Fibroblast of upper back skin (primary cell): ENCODE results near the gene GPLD1.
"Not testable (repeated sequence)": the region's sequence is repeated elsewhere in the genome, so short reads cannot be mapped to it uniquely, and the experiment has no call there.

ENCODE experiments used
- DNase-seq: peaks from one replicate; pipeline ENCODE4 v3.0.0-alpha.2; 2013

GPLD1 gene

DNA sequence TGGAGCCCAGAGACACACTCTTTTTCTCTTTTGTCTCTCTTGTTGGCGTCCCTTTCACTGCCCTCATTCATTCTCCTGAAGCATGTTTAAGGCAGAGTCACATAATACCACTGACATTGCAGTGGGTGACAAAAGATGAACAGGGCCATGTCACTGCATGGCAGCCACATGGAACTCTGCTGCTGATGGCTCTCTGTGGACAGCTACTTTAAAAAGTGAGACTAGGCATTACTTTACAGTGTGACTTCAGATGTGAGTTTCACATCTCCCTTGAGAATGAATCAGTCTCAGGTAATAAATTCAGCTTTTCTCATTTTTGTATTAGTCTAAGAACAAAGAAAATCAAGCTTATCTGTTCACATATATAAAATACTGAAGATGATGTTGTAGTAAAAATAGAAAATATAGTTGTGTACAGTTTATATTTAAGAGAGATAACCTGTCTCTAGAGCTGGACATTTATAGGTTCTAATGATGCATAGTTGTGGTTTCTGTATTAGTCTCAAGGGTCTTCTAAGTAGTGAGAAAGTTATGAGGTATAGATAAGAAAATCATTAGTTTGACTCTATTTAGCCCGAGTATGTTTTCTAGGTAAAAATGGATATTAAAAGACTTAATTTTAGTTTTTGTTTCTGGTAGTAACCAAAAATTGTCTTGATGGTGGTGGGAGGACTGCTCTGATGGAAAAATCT, 80.5 kb downstream of the GPLD1 start:
- no peak for DNase-seq

DNA sequence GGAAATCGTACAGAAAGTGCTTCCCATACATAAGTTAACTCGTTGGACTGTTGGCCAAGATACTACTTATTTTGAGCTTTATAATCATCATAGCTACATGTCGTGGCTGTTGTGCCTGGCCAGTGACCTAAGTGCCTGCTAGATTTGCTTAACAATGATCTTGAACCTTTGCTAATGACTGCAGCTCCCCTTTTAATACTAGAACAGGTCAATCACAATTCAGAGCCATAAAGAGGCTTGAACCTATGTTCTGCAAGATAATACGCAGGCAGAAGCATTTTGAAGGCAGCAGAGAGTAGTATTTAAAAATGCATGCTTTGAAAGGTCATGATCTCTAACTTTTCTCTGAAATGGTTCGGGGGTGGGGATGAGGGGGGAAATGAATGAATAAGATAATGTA, 84.1 kb downstream of the GPLD1 start:
- DNase-seq, result no peak

DNA sequence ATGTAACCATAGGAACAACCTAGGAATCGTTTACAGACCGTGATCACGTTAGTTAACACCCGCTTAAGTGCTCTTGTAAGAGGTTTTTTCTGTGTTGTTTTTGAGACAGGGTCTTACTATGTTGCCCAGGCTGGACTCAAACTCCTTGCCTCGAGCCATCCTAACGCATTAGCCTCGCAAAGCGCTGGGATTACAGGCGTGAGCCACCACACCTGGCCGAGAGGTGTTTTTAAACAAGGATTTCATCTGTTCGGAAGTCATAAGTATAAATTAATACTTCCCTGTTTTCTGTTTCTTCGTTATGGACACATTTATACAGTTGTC, 85.9 kb downstream of the GPLD1 start:
- DNase-seq, result no peak

DNA sequence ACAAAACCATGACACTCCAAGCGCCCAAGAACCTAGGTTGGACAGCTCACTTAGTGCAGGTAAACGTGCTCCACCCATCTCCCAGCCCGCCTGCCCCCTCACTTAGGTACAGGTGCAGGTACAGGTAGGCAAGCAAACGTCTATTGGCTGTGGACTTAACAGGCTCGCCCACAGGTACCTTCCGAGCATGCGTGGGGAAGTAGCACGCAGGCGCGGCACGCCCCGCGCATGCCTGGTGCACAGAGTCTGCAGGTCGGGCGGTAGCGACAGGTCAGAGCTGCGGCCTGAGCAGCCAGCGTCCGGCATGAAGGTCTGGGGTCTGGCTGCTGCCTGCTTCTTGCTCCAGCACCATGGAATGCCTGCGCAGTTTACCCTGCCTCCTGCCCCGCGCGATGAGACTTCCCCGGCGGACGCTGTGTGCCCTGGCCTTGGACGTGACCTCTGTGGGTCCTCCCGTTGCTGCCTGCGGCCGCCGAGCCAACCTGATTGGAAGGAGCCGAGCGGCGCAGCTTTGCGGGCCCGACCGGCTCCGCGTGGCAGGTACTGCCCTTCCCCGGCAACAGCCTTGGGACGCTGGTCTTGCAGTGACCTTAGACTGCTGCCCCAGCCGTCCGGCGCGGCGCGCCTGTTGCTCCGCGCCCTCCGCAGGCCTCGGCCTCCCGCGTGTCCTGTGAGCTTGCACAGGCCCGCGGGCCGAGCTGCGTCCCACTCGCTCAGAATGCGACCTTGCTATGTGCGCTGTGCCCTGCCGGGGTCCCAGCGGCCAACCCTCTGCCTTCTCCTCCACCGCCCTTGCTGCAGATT, 86.5 kb downstream of the GPLD1 start, which contains the start of gene MRS2:
TSS of gene MRS2 (plus strand) at position 240 of the 804 bp plus-strand sequence. CDS start at position 351, 111 bp downstream.
- DNase-seq, result peak; percentile 71

DNA sequence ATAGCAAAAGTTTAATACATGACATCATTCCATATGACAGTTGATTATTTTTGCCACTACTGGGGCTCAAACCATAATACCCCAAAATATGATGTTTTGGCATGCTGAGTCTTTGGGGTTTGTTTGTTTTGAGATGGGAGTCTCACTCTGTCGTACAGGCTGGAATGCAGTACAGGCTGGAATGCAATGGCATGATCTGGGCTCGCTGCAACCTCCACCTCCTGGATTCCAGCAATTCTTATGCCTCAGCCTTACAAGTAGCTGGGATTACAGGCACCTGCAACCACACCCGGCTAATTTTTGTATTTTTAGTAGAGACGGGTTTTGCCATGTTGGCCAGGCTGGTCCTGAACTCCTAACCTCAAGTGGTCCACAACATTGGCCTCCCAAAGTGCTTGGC, 87.9 kb downstream of the GPLD1 start:
- DNase-seq, result no peak

DNA sequence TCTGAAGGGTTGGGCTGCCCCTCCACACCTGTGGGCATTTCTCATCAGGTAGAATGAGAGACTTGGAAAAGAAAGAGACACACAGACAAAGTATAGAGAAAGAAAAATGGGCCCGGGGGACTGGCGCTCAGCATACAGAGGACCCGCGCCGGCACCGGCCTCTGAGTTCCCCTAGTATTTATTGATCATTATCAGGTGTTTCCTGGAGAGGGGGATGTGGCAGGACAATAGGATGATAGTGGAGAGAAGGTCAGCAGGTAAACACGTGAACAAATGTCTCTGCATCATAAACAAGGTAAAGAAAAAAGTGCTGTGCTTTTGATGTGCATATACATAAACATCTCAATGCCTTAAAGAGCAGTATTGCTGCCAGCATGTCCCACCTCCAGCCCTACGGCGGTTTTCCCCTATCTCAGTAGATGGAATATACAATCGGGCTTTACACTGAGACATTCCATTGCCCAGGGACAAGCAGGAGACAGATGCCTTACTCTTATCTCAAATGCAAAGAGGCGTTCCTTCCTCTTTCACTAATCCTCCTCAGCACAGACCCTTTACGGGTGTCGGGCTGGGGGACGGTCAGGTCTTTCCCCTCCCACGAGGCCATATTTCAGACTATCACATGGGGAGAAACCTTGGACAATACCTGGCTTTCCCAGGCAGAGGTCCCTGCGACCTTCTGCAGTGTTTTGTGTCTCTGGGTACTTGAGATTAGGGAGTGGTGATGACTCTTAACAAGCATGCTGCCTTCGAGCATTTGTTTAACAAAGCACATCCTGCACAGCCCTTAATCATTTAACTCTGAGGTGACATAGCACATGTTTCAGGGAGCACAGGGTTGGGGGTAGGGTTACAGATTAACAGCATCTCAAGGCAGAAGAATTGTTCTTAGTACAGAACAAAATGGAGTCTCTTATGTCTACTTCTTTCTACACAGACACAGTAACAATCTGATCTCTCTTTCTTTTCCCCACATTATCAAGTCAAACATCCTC, 89.0 kb downstream of the GPLD1 start:
- not testable (repeated sequence) for DNase-seq

DNA sequence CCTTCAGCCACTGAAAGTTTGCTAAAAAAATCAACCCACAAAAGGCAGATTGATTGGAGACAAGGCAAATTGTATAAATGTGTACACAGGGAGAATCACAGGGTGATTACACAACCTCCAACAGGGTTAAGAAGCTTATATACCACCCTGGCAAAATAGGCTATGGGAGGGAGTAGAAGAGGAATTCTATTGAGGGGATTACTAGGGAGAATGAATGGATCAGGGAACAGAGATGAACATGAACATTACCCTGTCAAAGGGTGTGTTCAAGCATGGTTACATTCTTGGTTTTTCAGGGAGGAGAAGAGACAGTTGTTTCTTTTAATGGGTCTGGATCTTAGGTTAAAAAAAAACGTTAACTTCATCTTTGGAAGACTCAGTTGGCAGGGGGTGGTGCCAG, 91.7 kb downstream of the GPLD1 start:
- no peak for DNase-seq

DNA sequence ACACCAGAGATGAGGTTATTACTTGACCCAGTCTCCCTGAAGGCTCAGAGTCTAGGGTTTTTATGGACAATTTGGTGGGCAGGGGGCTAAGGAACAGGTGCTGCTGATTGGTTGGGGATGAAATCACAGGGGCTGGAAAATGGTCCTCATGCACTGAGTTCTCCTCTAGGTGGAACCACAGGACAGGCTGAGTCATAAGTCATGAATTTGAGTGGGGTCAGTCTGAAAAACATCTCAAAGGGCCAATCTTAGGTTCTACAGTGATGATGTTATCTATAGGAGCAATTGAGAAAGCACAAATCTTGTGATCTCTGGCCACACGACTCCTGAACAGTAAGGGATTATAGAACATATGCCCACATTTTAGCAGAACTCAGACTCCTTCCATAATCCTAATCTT, 92.6 kb downstream of the GPLD1 start:
- no peak for DNase-seq

DNA sequence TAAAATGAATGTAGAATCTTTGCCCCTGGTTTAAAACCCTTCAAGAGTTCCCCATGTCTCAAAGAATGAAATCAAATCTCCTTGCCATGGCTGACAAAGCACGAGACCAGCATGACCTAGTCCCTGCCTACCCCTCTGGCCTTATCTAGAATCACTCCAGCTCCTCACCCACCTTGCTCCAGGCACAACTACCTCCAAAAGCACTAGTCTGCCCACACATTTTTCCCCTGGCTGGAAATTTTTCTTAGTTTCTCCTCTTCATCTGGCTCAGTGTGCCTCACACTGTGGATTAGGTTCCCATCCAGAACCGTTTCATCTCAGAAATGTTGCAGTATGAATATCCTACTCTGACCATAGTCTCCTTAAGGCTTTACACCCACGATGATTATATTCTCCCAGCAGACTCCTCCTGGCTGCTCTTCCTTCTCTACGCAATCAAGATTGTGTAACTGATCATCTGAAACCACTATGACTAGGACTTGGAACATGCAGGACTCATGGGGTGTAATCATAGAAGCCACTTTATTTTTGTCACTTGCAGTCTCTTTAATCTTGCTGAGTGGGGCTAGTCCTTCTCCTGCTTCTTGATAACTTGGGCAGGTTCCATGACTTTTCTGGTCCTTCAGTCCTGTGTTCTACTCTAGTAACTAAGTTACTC, 94.5 kb downstream of the GPLD1 start:
- DNase-seq, result peak; percentile 60

DNA sequence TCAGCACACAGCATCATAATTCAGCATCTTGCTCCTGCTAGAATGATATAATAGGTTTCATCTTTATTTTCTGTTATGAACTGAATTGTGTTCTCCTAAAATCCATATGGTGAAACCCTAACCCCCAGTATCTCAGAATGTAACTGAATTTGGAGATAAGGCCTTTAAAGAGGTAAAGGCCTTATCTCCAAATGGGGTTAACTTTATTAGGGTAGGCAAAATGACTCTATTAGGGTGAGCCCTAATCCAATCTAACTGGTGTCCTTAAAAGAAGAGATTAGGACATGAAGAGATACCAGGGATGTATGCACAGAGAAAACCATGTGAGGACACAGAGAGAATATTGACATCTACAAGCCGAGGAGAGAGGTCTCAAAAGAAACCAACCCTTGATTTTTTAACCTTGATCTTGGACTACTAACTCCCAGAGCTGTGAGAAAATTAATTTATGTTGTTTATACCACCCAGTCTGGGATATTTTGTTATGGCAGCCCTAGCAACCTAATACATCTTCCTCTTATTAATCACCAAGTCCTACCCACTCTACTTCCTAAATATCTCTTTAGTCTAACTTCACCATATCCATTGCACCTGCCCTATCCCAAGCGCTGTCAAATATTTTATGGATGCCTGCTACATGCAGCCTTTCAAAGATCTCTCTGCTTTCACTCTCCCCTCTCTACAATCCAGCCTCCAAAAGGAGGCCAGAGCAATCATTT, 95.2 kb downstream of the GPLD1 start:
- DNase-seq, result no peak

DNA sequence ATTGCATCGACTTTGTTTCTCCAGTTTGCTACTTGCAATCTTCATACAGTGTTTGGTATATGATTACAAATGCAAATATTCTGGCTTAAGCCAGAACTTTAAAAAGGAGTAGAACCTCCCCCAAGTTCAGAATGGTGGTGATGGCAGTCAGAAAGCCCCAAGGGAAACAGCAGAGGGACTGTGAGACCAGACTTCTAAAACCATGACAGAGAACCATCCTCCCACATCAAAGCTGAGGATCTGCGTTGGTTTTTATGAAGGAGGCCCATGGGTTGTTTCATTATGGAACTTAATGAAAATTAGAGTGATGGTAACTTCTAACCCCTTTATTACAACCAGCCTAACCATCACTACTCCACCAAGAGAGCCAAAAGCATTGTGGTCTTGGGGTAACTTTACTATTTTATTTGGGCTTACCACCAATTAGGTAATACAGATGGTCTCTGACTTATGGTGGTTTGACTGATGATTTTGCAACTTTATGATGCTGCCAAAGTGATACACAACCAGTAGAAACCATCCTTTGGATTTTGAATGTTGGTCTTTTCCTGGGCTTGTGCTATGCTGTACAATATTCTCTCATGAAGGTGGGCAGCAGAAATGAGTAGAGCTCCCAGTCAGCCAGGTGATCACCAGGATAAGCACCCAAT, 97.5 kb downstream of the GPLD1 start:
- no peak for DNase-seq

DNA sequence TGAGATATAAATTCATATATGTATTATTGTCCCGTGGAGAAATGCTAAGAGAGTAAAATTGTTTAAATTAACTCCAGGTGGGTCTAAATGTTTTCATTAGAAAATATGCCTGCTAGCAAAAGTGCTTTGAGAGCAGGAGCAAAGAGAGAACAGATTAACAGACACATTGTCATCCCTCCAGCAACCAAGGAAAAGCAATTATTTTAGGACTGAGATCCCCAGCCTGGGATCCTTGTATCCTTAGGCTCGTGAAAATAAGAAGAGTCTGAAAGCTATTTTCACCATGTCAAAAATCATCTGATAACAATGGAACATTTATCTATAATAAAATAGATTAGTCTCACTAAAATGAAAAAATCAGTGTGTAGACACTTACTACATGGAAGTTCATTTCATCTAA, 98.2 kb downstream of the GPLD1 start:
- no peak for DNase-seq

DNA sequence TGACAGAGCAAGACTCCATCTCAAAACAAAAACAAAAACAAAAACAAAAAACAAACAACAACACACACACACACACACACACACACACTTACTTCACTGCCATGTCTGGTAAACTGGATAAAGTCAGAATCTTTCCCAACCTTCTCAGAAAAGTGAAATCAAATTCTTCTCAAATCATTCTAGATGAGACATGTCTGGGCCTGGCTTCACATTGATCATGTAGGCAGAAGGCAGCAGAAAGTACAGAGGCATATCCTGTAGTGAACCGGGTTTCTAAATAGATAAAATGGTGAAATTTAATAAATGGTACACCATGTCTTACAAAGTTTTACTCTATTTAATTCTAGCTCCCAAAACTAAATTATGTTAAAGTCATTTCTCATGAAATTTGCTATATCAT, 101.6 kb downstream of the GPLD1 start:
- no peak for DNase-seq

DNA sequence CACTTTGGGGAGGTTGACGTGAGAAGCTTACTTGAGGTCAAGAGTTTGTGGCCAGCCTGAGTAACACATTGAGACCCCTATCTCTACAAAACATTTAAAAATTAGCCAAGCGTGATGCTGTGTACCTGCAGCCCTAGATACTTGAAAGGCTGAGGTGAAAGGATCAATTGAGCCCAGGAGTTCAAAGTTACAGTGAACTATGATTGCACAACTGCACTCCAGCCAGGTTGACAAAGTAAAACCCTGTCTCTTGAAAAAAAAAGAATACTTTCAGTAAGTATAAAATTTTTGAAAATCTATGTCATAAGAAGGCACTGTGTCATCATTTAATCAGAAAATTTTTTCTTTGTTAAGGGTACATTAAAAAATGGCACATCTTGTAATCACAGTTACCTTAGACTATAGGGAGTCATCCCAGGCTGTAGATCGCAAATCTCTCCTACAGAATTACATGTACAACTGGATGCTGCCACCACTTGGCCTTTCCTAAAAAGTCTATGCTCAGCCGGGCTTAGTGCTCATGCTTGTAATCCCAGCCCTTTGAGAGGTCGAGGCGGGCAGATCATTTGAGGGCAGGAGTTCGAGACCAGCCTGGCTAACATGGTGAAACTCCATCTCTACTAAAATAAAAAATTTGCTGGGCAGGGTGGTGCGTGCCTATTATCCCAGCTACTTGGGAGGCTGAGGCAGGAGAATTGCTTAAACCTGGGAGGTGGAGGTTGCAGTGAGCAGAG, 103.7 kb downstream of the GPLD1 start:
- DNase-seq, result no peak

DNA sequence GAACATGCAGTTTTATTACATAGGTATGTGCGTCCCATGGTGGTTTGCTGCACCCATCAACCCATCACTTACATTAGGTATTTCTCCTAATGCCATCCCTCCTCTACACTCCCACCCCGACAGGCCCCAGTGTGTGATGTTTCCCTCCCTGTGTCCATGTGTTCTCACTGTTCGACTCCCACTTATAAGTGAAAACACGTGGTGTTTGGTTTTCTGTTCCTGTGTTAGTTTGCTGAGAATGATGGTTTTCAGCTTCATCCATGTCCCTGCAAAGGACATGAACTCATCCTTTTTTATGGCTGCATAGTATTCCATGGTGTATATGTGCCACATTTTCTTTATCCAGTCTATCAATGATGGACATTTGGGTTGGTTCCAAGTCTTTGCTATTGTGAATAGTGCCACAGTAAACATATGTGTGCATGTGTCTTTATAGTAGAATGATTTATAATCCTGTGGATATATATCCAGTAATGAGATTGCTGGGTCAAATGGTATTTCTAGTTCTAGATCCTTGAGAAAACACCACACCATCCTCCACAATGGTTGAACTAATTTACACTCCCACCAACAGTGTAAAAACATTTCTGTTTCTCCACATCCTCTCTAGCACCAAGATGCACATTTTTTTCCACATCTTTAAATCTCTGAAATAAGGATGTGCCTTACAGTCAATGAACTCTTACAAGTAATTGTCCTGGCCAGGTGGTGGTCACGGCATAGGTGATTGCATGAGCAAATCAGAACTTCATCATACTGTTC, 104.8 kb downstream of the GPLD1 start:
- DNase-seq, result not testable (repeated sequence)

DNA sequence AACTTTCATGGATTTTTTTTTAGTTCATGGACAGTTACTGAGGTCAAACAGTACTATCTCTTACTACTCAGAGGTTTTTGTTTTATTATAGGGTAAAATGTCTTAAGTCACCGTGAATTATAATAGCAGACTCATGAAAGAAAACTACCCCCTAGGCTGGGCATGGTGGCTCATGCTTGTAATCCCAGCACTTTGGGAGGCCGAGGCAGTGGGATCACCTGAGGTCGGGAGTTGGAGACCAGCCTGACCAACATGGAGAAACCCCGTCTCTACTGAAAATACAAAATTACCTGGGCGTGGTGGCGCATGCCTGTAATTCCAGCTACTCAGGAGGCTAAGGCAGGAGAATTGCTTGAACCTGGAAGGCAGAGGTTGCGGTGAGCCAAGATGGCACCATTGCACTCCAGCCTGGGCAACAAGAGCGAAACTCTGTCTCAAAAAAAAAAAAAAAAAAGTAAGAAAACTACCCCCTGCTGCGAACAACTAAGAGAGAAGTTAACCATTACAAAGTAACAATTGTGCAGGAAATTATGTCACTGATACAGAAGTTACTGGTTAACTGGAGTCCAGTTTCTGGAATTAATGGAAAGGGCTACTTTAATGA, 106.4 kb downstream of the GPLD1 start:
- not testable (repeated sequence) for DNase-seq

DNA sequence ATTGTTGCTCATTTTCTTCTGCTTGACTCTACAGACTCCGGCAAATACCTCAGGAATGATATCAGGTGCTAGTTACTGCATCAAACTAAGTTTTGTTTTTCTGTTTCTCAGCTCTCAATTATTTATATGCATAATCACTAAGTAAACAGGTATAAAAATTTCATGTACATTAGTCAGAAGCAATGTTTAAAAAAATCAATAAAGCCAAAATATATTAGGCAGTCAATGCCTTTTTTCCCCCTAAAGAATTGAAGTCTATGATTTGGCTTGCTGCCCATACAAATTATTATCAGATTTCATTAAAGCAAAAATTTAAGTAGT, 107.2 kb downstream of the GPLD1 start:
- no peak for DNase-seq

DNA sequence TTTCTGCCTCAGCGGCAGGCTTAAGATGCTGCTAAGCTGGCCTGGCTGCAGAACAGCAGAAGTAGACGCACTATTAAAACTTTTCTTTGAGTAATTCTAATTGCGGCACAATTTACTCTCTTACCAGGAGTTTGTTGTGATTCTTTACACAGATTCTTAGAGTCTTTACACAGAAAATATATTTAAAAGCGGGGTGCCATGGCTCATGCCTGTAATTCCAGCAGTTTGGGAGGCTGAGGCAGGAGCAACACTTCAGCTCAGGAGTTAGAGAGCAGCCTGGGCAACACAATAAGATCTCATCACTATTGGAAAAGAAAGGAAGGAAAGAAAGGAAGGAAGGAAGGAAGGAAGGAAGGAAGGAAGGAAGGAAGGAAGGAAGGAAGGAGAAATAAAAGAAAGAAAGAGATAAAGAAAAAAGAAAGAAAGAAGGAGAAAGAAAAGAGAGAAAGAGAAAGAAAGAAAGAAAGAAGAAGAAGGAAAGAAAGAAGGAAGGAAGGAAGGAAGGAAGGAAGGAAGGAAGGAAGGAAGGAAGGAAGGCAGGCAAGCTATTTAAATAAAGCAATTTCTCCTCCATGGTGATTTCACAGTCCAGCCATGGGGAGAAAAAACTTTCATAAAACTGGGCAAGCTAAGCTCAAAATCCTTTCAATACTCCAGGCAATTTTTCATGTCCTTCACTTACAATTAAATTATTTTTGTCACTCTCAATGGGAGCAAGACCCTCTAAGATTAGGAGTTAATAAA, 107.7 kb downstream of the GPLD1 start:
- DNase-seq, result no peak
